Lung (tissue), 13 donors: Measurements from ENCODE around the gene KCNAB3. TPM values are rescaled to one million over a fixed set of nuclear protein-coding genes. Genes with fewer than 3 reads are reported as not detected.

Experiments used
- ATAC-seq: fragments of 200-7000 bp; cut with Tn5 transposase; one replicate; pipeline ENCODE4 v1.9.1; 2020; ENCODE audit warnings: moderate number of reproducible peaks; ENCODE audit not compliant: insufficient read depth, low FRiP score
- DNase-seq, 3 donors: peaks; one replicate each; pipeline ENCODE4 v3.0.0-alpha.2; 2013 to 2017
- H3K27ac ChIP-seq, 2 donors: one replicate each; pipeline ENCODE4 v1.5.1; 2013; ENCODE audit warnings: mild to moderate bottlenecking in 2 of 2, moderate library complexity in 2 of 2, control low read depth in 1 of 2, inconsistent platforms in 1 of 2, low read depth in 1 of 2, low read length in 1 of 2
- H3K27me3 ChIP-seq, 3 donors: one replicate each; pipeline ENCODE4 v1.5.1; 2013; ENCODE audit warnings: low read length in 2 of 3; ENCODE audit not compliant: control insufficient read depth in 3 of 3, insufficient read depth in 3 of 3
- H3K36me3 ChIP-seq, 4 donors: one replicate each; pipeline ENCODE4 v1.5.1; 2013; ENCODE audit warnings: low read length in 4 of 4, mild to moderate bottlenecking in 1 of 4, moderate library complexity in 1 of 4; ENCODE audit not compliant: control insufficient read depth in 4 of 4, insufficient read depth in 4 of 4
- H3K4me1 ChIP-seq, 5 donors: one replicate each; pipeline ENCODE4 v1.5.1; 2013; ENCODE audit warnings: low read length in 5 of 5, mild to moderate bottlenecking in 2 of 5, moderate library complexity in 1 of 5; ENCODE audit not compliant: control insufficient read depth in 5 of 5, insufficient read depth in 5 of 5
- H3K4me3 ChIP-seq: one replicate; pipeline ENCODE4 v1.5.1; 2013; ENCODE audit warnings: mild to moderate bottlenecking, control low read depth, moderate library complexity
- H3K9ac ChIP-seq, 2 donors: one replicate each; pipeline ENCODE4 v1.5.1; 2013; ENCODE audit warnings: low read length in 2 of 2, control low read depth in 1 of 2; ENCODE audit not compliant: insufficient read depth in 1 of 2
- H3K9me3 ChIP-seq, 4 donors: one replicate each; pipeline ENCODE4 v1.5.1; 2013; ENCODE audit warnings: low read length in 3 of 4, mild to moderate bottlenecking in 1 of 4, moderate library complexity in 1 of 4; ENCODE audit not compliant: control insufficient read depth in 4 of 4, insufficient read depth in 3 of 4
- CTCF ChIP-seq: IDR thresholded peaks from 2 replicates; pipeline ENCODE4 v1.5.1; 2012; ENCODE audit warnings: mild to moderate bottlenecking; ENCODE audit errors: control extremely low read depth, extremely low read depth
- WGBS, 2 donors: extraction: QIAGEN DNeasy Blood & Tissue Kit; methylation state at CpG; one replicate each; pipeline ENCODE4 v1.1.7; 2013; 5-methylcytosine and 5-hydroxymethylcytosine counted together
- polyA plus RNA-seq, 2 donors: library from polyadenylated mRNA; stranded (reverse); fragments of 200-250 nt; gene quantifications; one replicate each; pipeline ENCODE4 v1.2.1, GENCODE V29; 2013
- small RNA-seq: library from RNA; depleted of rRNA; stranded (forward); fragments of <200 nt; gene quantifications from one replicate; pipeline ENCODE3, GENCODE V24; 2014; ENCODE audit warnings: low replicate concordance
- total RNA-seq, 2 donors: library from RNA; depleted of rRNA in 1 of 2; stranded (reverse); fragments of >200 nt in 1 of 2; gene quantifications; one replicate each; pipeline ENCODE4 v1.2.1, GENCODE V29; 2014 to 2021
- donor health status: control.
- donor health status: control.
- donor health status: Bipolar disorder and iron deficiency.
- donor health status: healthy.
- donor health status: DM: yes; HTN: yes; CAD: no.

The KCNAB3 gene
- total and polyA plus RNA-seq, 4 donors = 1.3 to 5.8 (median 3.3) TPM

- DNase-seq (no peak), ATAC-seq (no peak)
- 61 to 76% methylated on average over 4 of the region's 4 CpGs for WGBS, 2 donors
- TF ChIP-seq CTCF = no peak
- Histone ChIP-seq H3K9me3 (no peaks in the 10 kb centered on the region), H3K9ac (peak overlapping the region in 1 of 2 donors; percentile 49), H3K27me3 (no peaks in the 10 kb centered on the region), H3K27ac (peak overlapping the region in 1 of 2 donors; percentile 56), H3K36me3 (peaks cover 3 to 23% (median 8%) of the 10 kb centered on the region in 4 donors), H3K4me1 (peaks cover 0 to 3% (median 0%) of the 10 kb centered on the region in 5 donors), H3K4me3 (no peak overlapping the region)
Observed at GRCh38 chr17:7873051-7873450, 56.6 kb downstream of the KCNAB3 start.

Small RNAs within 50 kb of the gene (small RNA-seq; reads per million reads assigned to genes)
- 123 reads per million, percentile 98 among the genes with 10 or more reads in this experiment for gene SCARNA21

Other genes with a start within 250 kb of the KCNAB3 start
- gene TP53, start 242.4 kb downstream of the KCNAB3 start, total RNA-seq = 10 to 100 TPM; 29.4 to 57.0 TPM
- gene TP53, start 242.4 kb downstream of the KCNAB3 start, polyA plus RNA-seq = 10 to 100 TPM; 22.3 to 25.6 TPM
- gene WRAP53, start 241.4 kb downstream of the KCNAB3 start, total RNA-seq = 10 to 100 TPM; 10.5 to 17.3 TPM
- 10 to 100 TPM in 1 of 2 donors, 1 to 10 TPM in 1; 9.6 to 12.5 TPM for gene WRAP53, start 241.4 kb downstream of the KCNAB3 start, polyA plus RNA-seq
- 1 to 10 TPM; 4.1 to 4.9 TPM for gene EFNB3, start 224.7 kb downstream of the KCNAB3 start, total RNA-seq
- gene EFNB3, start 224.7 kb downstream of the KCNAB3 start, polyA plus RNA-seq = under 1 TPM; 0.87 TPM
- 10 to 100 TPM; 12.5 to 14.0 TPM for gene DNAH2, start 212.1 kb downstream of the KCNAB3 start, total RNA-seq
- gene DNAH2, start 212.1 kb downstream of the KCNAB3 start, polyA plus RNA-seq = 1 to 10 TPM; 1.5 to 2.7 TPM
- gene KDM6B, start 95.6 kb downstream of the KCNAB3 start, total RNA-seq = 10 to 100 TPM; 21.0 to 52.9 TPM
- gene KDM6B, start 95.6 kb downstream of the KCNAB3 start, polyA plus RNA-seq = 10 to 100 TPM; 30.2 to 38.9 TPM
- 10 to 100 TPM in 1 of 2 donors, 1 to 10 TPM in 1; 6.3 to 11.2 TPM for gene TMEM88, start 74.8 kb downstream of the KCNAB3 start, total RNA-seq
- 10 to 100 TPM; 11.5 to 19.6 TPM for gene TMEM88, start 74.8 kb downstream of the KCNAB3 start, polyA plus RNA-seq
- gene NAA38, start 72.3 kb downstream of the KCNAB3 start, total RNA-seq = 10 to 100 TPM; 58.2 to 85.3 TPM
- 100 to 1,000 TPM; 120 to 239 TPM for gene NAA38, start 72.3 kb downstream of the KCNAB3 start, polyA plus RNA-seq
- gene CYB5D1, start 71.9 kb downstream of the KCNAB3 start, total RNA-seq = 10 to 100 TPM; 17.9 to 21.6 TPM
- 10 to 100 TPM in 1 of 2 donors, 1 to 10 TPM in 1; 5.5 to 10.1 TPM for gene CYB5D1, start 71.9 kb downstream of the KCNAB3 start, polyA plus RNA-seq
- 100 to 1,000 TPM in 1 of 2 donors, 10 to 100 TPM in 1; 83.0 to 112 TPM for gene CHD3, start 41.1 kb downstream of the KCNAB3 start, total RNA-seq
- 10 to 100 TPM; 60.9 to 69.9 TPM for gene CHD3, start 41.1 kb downstream of the KCNAB3 start, polyA plus RNA-seq
- 1 to 10 TPM; 5.4 to 8.0 TPM for gene RNF227, start 13.6 kb downstream of the KCNAB3 start, total RNA-seq
- 1 to 10 TPM; 4.1 to 6.0 TPM for gene RNF227, start 13.6 kb downstream of the KCNAB3 start, polyA plus RNA-seq
- gene TRAPPC1, start 2.1 kb upstream of the KCNAB3 start, total RNA-seq = 100 to 1,000 TPM in 1 of 2 donors, 10 to 100 TPM in 1; 58.9 to 158 TPM
- 100 to 1,000 TPM; 172 to 213 TPM for gene TRAPPC1, start 2.1 kb upstream of the KCNAB3 start, polyA plus RNA-seq
- gene CNTROB, start 2.4 kb upstream of the KCNAB3 start, total RNA-seq = 10 to 100 TPM; 60.2 to 72.0 TPM
- 10 to 100 TPM; 42.7 to 74.1 TPM for gene CNTROB, start 2.4 kb upstream of the KCNAB3 start, polyA plus RNA-seq
- gene GUCY2D, start 72.8 kb upstream of the KCNAB3 start, total RNA-seq = 1 to 10 TPM in 1 of 2 donors, under 1 TPM in 1; 0.20 to 1.8 TPM
- gene GUCY2D, start 72.8 kb upstream of the KCNAB3 start, polyA plus RNA-seq = under 1 TPM; 0.27 to 0.51 TPM
- gene ALOX15B, start 109.2 kb upstream of the KCNAB3 start, total RNA-seq = 100 to 1,000 TPM in 1 of 2 donors, 1 to 10 TPM in 1; 3.4 to 135 TPM
- 10 to 100 TPM; 64.9 to 82.7 TPM for gene ALOX15B, start 109.2 kb upstream of the KCNAB3 start, polyA plus RNA-seq
- under 1 TPM; 0.46 to 0.48 TPM for gene ALOX12B, start 157.9 kb upstream of the KCNAB3 start, total RNA-seq
- under 1 TPM in 1 of 2 donors, not detected in 1; 0.06 TPM for gene ALOX12B, start 157.9 kb upstream of the KCNAB3 start, polyA plus RNA-seq
- under 1 TPM in 1 of 2 donors, not detected in 1; 0.12 TPM for gene ALOXE3, start 188.7 kb upstream of the KCNAB3 start, total RNA-seq
- under 1 TPM; 0.28 to 0.68 TPM for gene ALOXE3, start 188.7 kb upstream of the KCNAB3 start, polyA plus RNA-seq
- gene HES7, start 194.2 kb upstream of the KCNAB3 start, total RNA-seq = under 1 TPM in 1 of 2 donors, not detected in 1; 0.55 TPM
- under 1 TPM; 0.22 to 0.28 TPM for gene HES7, start 194.2 kb upstream of the KCNAB3 start, polyA plus RNA-seq
- gene PER1, start 222.5 kb upstream of the KCNAB3 start, total RNA-seq = 100 to 1,000 TPM; 132 to 238 TPM
- gene PER1, start 222.5 kb upstream of the KCNAB3 start, polyA plus RNA-seq = 100 to 1,000 TPM in 1 of 2 donors, 10 to 100 TPM in 1; 93.5 to 126 TPM
- 10 to 100 TPM; 33.9 to 76.2 TPM for gene VAMP2, start 233.1 kb upstream of the KCNAB3 start, total RNA-seq
- 10 to 100 TPM; 45.4 to 46.2 TPM for gene VAMP2, start 233.1 kb upstream of the KCNAB3 start, polyA plus RNA-seq
- gene TMEM107, start 246.5 kb upstream of the KCNAB3 start, total RNA-seq = 10 to 100 TPM; 24.4 to 33.1 TPM
- 10 to 100 TPM; 13.2 to 19.0 TPM for gene TMEM107, start 246.5 kb upstream of the KCNAB3 start, polyA plus RNA-seq